Kasumi-1 (cell line): Measurements from ENCODE around the gene BAD.

ENCODE experiments used
- DNase-seq, 2 experiments: peaks; one replicate each; lab custom pipeline; 2025; lab: John Stamatoyannopoulos, UW

The BAD gene

GRCh38 chr11:64296236-64296635 is 11.8 kb upstream of the BAD start:
- no peak for DNase-seq

GRCh38 chr11:64295760-64296159 is 11.3 kb upstream of the BAD start:
- DNase-seq = no peak

- no peak for DNase-seq
Measured at GRCh38 chr11:64294774-64295173, 10.3 kb upstream of the BAD start.

GRCh38 chr11:64292460-64293254 is 8.2 kb upstream of the BAD start:
- no peak for DNase-seq

GRCh38 chr11:64291752-64292459 is 7.4 kb upstream of the BAD start:
- no peak for DNase-seq

GRCh38 chr11:64291262-64291751 is 6.8 kb upstream of the BAD start, which contains the start of gene KCNK4:
Gene KCNK4, plus strand, starts transcription at chr11:64291302. Its CDS starts 1,717 bp downstream, at chr11:64293019.
- no peak for DNase-seq

GRCh38 chr11:64290352-64291261 is 6.1 kb upstream of the BAD start:
- DNase-seq = no peak

- DNase-seq = no peak
Measured at GRCh38 chr11:64289002-64289564, 4.6 kb upstream of the BAD start.

GRCh38 chr11:64288353-64288750 is 3.9 kb upstream of the BAD start:
- DNase-seq = no peak

GRCh38 chr11:64287676-64288352 is 3.3 kb upstream of the BAD start:
- no peak for DNase-seq

GRCh38 chr11:64286801-64287159 is 2.3 kb upstream of the BAD start:
- DNase-seq = no peak

GRCh38 chr11:64285885-64286800 is 1.7 kb upstream of the BAD start:
- peak; percentile 28 to 32 for DNase-seq

GRCh38 chr11:64284962-64285884 is 758 bp upstream of the BAD start, which contains the start of gene GPR137:
Gene GPR137, plus strand, starts transcription at chr11:64285848. Its CDS starts 677 bp downstream, at chr11:64286525.
- DNase-seq = peak; percentile 58 to 66

GRCh38 chr11:64283092-64283491 is 1.4 kb downstream of the BAD start:
- DNase-seq = no peak

GRCh38 chr11:64281957-64282770 is 2.3 kb downstream of the BAD start:
- no peak for DNase-seq

- DNase-seq = no peak
Measured at GRCh38 chr11:64278576-64279190, 5.8 kb downstream of the BAD start.

- no peak for DNase-seq
Measured at GRCh38 chr11:64276653-64277431, 7.6 kb downstream of the BAD start.
